Activated gamma-delta T cell treated with Interleukin-2 at 50 U/mL for 16 hours (primary cell): ENCODE data around the gene NAGA.
"Not testable (repeated sequence)": the region's sequence is repeated elsewhere in the genome, so short reads cannot be mapped to it uniquely, and the experiment has no call there.

ENCODE experiments used
- DNase-seq: peaks from one replicate; pipeline ENCODE4 v3.0.0-alpha.2; 2020

Gene NAGA

DNA sequence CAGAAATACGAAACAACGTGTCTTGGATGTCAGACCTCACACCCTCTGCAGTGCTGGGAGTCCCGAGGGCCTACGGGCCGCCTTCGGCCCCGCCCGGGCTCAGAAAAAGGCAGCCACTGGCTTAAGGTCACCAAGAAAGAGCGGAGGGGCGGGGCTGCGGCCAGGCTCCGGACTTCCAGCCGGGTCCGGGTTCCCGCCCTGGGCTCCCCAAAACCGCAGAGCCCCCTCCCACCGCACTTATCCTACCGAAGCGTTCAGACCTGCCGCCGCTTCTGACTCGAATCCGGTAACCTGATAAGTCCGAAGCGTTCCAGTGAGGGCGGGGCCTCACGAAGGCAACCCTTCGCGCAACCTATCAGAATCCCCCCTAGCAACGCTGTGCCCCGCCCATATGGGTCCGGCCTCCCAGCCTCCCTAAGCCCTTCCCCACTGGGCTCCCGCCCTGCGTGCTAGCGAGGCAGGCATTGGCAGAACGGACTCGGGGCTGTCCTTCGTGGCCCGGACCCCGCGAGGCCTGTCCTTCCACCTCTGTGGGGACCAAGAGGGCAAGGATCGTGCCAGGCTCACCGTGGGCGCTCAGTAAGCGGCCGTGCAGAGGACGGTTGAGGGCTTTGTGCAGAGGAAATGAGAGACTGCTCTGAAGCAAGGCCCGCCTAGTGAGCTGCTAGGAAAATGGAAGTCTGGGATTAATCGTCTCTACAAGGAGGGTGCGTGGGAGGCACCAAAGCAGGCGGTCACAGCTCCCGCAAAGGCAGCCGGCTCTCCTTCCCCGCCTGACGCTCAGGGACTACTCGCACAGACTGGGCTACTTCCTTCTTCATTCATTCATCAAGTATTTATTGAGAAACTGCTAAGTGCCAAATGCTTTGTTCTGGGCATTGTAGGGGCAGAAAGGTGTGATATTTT, at the start of gene NAGA:
NAGA (minus strand) TSS at position 296 of the 906 bp plus-strand sequence. CDS start 515 bp downstream, outside the sequence.
- peak; percentile 86 for DNase-seq

DNA sequence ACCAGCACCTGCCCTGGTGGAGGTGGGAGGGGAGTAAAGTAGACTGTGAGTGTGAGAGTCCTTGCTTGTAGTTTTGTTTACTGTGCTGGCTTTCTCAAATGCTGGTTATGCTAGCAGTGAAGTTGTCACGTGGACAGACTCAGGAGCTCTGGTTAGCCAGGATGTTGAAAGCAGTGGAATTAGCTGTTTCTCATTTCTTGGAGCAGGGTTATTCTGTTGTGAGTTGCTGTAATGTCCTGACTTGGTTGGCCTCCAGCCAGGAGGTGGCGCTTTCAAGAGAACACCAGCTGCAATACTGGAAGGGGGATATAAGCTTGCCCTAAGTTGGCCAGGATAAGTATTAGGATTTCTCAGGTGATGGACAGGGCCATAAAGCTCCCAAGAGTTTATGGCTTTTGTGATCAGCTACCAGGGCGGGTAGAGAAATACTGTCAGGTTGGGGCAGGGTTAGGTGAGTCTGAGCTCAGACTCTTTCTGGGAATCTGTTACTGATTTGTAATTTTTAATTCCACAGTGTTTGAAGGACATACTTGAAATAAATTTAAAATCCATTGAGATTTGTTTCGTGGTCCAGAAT, 46.3 kb upstream of the NAGA start:
- DNase-seq: no peak

DNA sequence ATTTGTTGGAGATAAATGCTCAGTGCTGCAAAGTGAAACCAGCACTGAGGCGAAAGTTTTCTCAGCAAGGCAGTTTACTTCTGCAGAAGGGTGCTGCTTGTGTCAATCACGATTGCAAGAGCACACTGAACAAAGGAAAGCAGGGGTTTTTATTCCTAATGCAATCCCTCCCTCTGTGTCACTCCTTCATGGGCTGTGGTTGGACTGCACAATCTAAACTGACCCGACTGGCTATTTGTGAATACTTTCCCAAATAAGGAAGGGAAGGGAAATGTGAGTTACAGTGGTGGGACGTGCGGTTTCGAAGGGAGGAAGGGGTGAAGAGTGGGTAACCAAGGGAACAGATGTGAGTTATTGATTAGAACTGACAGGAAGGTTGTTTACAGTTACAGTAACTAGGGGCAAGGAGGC, 44.8 kb upstream of the NAGA start:
- DNase-seq: not testable (repeated sequence)

DNA sequence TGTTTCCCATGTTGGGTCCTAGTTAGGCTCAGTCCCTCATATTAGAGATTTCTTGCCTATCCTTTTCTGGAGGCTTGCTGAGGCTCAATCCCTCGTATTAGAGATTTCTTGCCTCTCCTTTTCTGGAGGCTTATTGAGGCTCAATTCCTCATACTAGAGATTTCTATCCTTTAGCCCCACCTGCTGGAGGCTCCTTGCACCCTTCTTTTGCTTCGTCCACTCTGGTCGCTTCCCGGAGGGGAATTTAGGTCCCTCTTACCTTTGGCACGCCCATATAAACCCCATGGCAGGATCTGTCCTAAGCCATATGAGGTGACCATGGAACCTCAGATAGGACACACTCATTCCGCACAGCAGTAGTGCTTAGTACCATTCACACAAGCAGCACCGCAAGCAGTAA, 44.1 kb upstream of the NAGA start:
- DNase-seq: no peak

DNA sequence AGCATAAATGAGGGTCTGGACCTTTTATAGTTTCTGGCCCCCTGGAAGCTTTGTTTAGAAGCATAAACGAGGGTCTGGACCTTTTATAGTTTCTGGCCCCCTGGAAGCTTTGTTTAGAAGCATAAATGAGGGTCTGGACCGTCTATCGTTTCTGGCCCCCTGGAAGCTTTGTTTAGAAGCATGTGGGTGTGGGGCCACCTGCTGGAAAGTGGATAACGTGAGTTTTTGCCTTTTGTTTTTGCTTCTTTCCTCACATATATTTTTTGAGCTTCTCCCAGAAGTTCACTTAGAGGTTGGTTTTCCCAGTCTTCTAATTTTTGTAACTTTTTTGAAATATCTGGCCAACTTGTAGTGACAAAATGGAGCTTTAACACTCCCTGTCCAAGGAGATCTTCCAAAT, 42.2 kb upstream of the NAGA start:
- not testable (repeated sequence) for DNase-seq

DNA sequence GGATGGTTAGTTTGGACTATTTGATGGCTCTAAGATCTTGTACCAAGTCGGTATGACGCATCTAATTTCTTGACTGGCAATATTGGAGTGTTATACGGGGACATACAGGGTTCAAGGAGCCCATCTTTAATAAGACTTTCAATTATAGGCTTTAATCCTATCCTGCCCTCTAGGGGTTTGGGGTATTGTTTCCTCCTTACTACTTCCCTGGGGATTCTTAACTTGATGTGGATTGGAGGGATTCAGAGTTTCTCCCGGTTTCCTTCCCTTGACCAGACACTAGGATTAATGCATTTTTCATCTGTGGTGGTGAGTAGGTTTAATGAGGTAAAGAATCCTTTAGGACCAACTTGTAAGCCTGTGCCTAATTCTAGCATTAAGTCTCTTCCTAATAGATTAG, 41.2 kb upstream of the NAGA start:
- DNase-seq: no peak

DNA sequence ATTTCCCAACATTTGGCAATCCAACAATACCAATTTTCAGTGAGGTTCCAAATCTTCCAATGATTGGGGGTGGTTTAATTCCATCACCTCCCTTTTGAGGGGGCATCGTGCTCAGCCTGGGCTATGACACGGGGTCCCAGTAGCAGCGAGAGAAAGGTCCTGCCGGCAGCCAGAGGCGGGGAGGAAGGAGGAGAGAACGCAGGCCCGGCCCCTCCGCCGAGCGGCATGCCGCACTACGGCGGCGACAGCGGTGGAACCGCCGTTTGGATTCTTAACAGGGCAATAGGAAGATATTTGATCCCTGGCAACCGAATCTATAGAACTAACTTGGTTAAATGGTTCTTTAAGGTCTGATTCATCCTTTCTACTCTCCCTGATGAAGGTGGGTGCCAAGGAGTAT, 38.2 kb upstream of the NAGA start:
- DNase-seq: no peak

DNA sequence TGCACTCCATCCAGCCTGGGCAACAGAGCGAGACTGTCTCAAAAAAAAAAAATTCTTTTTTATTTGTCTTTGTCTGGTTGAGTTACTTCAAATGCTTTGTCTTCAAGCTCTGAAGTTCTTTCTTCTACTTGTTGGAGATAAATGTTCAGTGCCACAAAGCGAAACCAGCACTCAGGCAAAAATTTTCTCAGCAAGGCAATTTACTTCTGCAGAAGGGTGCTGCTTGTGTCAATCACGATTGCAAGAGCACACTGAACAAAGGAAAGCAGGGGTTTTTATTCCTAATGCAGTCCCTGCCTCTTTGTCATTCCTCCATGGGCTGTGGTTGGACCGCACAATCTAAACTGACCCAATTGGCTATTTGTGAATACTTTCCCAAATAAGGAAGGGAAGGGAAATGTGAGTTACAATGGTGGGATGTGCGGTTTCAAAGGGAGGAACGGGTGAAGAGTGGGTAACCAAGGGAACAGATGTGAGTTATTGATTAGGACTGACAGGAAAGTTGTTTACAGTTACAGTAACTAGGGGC, 33.8 kb upstream of the NAGA start:
- not testable (repeated sequence) for DNase-seq

DNA sequence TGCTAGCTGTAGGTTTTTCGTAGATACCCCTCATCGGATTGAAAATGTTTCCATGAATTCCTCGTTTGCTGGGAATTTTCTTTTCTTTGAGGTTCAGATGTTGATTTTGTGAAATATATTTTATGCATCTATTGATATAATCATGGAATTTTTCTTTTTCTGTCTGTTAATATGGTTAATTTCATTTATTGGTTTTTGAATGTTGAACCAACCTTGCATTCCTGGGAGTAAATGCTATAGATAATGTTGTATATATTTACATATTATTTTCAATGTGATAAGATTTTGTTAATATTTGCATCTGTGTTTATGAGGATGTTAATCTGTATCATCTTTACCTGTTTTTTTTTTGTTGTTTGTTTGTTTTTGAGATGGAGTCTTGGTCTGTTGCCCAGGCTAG, 30.6 kb upstream of the NAGA start:
- no peak for DNase-seq

DNA sequence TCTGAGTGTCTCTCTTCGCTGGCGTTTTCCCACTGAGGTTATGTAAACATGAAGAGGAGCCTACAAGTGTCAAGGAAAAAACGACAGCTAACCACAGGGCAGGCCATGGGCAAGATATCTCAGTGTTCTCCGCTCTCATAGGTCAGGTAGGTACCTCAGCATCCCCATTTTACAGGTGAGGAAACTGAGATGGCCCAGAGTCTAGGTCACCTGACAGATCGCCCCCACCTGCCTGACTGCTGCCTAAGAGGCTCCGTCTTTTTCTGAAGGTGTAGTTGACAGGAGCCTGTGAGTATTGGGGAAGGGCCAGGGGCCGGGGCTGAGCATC, 20.8 kb upstream of the NAGA start:
- no peak for DNase-seq

DNA sequence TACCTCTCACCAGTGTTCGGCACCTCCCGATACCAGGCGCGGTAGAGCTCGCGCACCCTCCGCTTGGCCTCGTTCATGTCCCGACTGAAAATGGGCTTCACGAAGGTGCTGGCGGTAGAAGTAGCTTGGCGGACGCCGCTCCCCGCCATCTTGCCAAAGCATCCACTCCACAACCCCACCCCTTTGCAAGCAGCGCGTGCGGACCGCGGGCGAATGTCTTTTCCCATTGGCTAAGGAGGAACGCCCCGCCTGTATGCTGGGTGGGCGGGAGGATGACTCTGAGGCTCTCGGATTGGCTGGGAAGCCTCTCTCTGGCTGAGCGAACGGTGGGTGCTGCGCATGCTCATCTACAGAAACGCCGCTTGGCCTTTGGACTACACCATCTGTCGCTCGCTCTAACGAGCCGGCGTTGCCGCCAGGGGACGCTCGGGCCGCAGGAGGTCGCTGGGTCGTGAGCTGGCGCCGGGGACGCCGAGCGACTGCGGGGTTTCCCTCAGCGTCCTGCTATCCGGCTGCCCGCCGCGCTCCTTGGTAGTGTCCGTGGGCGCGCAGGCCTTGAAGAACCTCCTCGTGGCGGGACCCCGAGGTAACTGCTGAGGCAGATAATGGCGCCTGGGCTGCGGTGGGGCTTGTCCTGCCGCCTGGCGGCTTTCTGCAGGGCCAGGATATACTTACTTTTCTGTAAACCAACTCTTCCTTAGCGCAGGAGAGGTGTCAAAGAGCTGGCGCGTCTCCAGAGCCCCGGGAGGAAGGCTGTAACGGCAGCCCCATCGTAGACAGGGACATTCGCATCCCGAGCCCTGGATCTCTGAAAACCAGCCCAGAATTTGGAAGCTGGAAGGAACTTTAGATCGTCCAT, 20.2 kb upstream of the NAGA start, which contains the start of gene NDUFA6:
NDUFA6 (minus strand) TSS at position 177 of the 859 bp plus-strand sequence; CDS start at position 149, 28 bp downstream.
- DNase-seq: peak; percentile 98

DNA sequence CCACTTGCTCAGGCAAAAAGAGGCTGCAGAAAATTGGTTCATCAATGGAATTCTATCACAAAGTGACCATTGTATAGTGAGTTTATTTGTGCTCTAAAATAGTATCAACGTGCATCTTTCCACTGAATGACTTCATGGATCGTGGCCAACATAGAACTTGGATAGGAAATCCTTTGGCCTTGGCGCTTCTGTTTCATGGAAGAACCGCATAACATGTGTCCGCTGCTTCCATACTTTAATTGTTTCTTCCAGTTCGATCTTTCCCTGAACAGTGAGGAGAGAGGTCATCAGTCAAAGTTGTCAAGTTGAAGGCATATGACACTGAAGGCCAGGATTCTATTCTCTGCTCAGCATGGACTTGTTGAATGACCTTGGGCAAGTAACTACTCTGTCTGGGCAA, 15.4 kb upstream of the NAGA start:
- DNase-seq: no peak

DNA sequence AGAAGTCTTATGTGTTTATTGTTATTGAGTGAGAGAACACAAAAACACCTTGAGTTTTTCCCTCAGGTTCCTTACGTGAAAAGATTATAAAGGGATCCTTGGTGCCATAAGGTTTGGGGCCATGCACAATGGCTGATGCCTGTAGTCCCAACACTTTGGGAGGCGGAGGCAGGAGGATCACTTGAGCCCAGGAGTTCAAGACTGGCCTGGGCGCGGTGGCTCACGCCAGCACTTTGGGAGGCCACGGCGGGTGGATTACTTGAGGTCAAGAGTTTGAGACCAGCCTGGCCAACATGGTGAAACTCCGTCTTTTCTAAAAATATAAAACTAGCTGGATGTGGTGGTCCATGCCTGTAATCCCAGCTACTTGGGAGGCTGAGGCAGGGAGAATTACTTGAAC, 14.3 kb upstream of the NAGA start:
- no peak for DNase-seq

DNA sequence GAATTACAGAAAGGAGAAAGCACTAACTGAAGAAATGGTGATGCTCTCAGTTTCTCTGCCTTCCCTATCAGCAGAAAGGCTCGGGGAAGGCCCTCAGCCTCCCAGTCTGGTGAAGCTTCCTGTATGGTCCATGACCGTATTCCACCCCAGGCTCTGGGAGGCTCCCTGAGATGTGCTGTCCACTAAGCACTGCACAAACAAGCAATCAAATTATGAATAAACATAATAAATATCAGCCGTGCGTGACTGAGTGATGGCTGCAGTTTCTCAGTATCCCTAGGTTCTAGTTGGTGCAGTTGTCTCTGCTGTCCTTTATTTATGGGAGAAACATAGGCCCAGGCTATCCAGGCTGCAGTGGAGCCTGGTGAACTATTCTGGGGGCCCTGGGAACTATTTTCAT, 12.5 kb upstream of the NAGA start:
- DNase-seq: no peak

DNA sequence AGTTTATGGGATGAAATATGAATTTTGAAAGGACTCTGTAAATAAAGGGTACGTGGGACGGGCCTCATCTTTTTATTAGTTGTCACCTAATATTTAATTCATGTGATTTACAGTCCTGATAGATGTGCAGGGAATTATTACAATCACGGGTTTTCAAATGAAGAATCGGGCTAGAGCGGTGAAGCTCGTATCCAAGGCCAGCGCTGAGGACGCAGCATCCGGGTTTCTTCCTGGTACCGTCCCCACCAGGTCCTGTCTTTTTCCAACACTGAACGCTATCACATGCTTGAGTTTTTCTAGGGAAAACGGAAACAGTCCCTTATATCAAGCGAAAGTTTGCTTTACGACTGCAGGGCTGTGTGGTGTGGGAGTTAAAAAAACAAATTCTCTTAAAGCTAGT, 9.7 kb upstream of the NAGA start:
- no peak for DNase-seq

DNA sequence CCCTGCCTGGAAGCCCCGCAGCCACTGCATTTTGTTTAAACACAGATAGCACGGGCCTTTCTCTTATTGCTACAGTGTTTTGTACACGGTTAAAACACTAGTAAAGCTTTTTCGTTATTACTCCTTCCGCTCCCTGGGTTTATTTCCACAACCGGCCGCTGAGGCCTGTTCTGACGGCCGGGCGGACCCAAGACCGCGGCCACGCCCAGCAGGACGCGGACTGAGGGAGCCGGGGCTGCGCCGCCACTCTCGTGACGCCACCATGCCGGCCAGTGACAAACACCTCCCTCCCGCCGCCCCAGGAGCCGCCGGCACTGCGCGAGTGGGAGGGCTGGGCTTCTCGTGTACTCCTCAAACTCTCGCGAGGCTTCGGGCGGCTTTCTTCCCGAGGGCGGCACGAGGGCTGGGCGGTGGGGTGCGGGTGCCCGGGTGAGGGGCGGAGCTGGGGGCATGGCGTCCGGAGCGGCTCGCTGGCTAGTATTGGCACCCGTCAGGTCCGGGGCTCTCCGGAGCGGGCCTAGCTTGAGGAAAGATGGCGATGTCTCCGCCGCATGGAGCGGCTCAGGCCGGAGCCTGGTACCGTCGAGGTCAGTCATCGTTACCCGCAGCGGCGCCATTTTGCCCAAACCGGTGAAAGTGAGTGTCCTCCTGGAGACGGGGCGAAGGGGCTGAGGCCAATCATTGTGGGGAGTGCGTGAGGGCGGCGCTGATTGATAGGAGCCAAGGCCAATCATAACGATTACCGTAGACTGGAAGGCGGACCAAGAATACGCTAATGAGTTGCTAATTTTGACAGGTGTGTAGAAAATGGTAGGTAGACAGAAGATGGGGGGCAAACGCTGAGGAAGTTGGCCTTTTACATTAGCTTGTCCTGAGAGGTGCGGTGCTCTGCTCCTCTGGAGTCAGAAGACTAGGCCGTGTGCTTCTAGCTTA, 9.0 kb upstream of the NAGA start, which contains the start of gene SMDT1:
SMDT1 (plus strand) TSS at position 382 of the 933 bp plus-strand sequence; CDS start at position 451, 69 bp downstream.
- peak; percentile 97 for DNase-seq

DNA sequence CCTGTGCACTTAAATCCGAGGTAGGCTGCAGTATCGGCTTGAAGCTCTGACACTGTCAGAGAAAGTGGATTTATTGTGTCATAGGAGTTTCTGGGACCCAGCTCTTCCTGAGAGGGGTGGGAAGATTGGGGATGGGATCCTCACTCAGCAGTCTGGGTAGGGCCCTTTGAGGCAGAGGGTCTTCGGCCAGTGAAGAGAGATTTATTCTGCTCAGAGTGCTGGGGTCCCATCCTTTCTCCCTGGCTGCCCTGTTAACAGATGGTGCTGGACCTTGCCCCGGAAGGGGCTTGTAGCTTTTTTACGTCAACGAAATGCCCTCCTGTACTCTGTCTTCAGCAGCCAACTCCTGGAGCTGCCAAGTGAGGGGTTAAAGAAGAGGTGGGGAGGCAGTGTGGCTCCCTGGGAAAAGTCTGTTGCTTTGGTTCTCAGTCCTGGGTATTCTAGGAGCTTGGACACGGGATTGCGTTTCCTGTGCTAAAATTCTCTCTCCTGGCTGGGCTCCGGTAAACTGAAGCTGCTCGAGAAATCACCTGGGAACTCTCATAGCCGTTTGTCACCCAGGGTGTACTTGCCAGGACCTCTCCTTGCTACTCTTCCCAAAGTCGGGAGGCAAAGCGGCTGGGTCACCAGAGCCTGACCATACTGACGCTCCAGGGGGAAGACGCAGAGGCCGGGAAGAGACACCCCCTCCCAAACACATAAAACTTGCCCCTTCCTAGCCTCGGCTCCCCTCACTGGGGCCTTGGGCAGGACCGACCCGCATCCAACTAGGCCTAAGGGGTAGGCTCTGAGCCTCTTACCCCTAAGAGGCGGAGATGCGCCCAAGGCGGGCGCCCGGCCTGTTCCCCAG, 8.1 kb upstream of the NAGA start:
- DNase-seq: no peak

DNA sequence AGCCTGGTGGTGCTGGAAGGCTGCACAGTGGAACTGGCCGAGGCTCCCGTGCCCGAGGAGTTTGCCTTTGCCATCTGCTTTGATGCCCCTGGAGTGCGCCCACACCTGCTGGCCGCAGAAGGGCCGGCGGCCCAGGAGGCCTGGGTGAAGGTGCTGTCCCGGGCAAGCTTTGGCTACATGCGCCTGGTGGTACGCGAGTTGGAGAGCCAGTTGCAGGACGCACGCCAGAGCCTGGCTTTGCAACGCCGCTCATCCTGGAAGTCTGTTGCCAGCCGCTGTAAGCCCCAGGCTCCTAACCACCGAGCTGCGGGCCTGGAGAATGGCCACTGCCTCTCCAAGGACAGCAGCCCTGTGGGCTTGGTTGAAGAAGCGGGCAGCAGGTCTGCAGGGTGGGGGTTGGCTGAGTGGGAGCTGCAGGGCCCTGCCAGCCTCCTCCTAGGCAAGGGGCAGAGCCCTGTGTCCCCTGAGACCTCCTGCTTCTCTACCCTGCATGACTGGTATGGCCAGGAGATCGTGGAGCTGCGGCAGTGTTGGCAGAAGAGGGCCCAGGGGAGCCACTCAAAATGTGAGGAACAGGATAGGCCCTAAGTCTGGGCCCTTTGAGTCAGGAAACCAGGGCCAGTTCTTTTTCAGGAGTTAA, 7.0 kb upstream of the NAGA start:
- no peak for DNase-seq

DNA sequence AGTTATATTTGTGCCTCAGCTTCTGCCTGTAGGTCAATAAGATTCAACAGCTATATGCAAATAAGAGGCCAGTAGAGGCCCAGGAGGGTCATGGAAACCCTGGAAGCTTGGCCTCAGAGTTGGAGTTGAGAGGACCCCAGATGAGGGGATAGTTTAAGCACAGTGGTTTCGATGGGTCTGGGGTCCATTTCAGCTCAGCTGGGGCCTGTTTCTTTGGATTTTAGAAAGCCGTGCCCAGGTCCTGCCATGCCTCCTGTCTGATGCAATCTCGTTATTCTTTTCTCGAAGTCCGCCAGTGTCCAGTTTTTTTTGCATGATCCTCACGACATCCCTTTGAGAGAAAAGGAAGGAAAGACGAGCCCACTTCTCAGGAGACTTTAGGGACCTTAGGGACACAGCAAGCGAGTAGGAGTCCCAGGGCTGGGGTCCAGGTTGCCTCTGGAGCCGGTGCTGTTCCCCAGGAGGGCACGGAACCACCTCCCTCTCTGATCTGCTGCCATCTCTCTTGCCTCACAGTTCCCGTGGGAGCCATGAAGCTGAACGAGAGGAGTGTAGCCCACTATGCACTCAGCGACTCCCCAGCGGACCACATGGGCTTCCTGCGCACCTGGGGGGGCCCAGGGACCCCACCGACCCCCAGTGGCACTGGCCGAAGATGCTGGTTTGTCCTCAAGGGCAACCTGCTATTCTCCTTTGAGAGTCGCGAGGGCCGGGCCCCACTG, 6.3 kb upstream of the NAGA start:
- no peak for DNase-seq
